WTC11 (cell line): Measurements from ENCODE around the gene TMEM120B.

ENCODE experiments used
- ATF1 ChIP-seq: sonication (generic); formaldehyde crosslinking; IDR thresholded peaks from 2 replicates; pipeline ENCODE4 v1.8.1; 2023; ENCODE audit warnings: mild to moderate bottlenecking, moderate library complexity, missing genetic modification reagents
- ATF6 ChIP-seq: sonication (generic); formaldehyde crosslinking; IDR thresholded peaks from 2 replicates; pipeline ENCODE4 v1.8.1; 2023; ENCODE audit warnings: mild to moderate bottlenecking, missing genetic modification reagents
- CREB1 ChIP-seq: sonication (generic); formaldehyde crosslinking; IDR thresholded peaks from 2 replicates; pipeline ENCODE4 v1.8.0; 2023; ENCODE audit warnings: mild to moderate bottlenecking, missing genetic modification reagents
- ESRRA ChIP-seq: sonication (generic); formaldehyde crosslinking; IDR thresholded peaks from 2 replicates; pipeline ENCODE4 v1.8.1; 2022; ENCODE audit warnings: mild to moderate bottlenecking, missing genetic modification reagents, borderline replicate concordance
- FOXJ3 ChIP-seq: sonication (generic); formaldehyde crosslinking; IDR thresholded peaks from 2 replicates; pipeline ENCODE4 v1.9.0; 2021; ENCODE audit warnings: missing genetic modification reagents, mild to moderate bottlenecking, borderline replicate concordance
- PRRX2 ChIP-seq: fragments of 250-450 bp; sonication (Bioruptor Pico); IDR thresholded peaks from 2 replicates; pipeline ENCODE4 v1.8.0; 2021; ENCODE audit warnings: mild to moderate bottlenecking
- SOX15 ChIP-seq: fragments of 250-450 bp; sonication (Bioruptor Pico); IDR thresholded peaks from 2 replicates; pipeline ENCODE4 v1.9.0; 2021; ENCODE audit warnings: mild to moderate bottlenecking
- SP1 ChIP-seq: sonication (generic); formaldehyde crosslinking; conservative IDR thresholded peaks from 2 replicates; pipeline ENCODE4 v1.8.1; 2022; ENCODE audit warnings: missing genetic modification reagents
- STAT6 ChIP-seq: sonication (generic); formaldehyde crosslinking; conservative IDR thresholded peaks from 2 replicates; pipeline ENCODE4 v1.8.1; 2023; ENCODE audit warnings: mild to moderate bottlenecking, low read depth, missing genetic modification reagents, moderate library complexity
- TF ChIP-seq, protein P1 (sequence below): fragments of 200-600 bp; IDR thresholded peaks from 2 replicates; pipeline ENCODE4 v1.8.0; 2022; ENCODE audit warnings: antibody characterized with exemption
- TF ChIP-seq, protein P2 (sequence below): sonication (generic); formaldehyde crosslinking; IDR thresholded peaks from 2 replicates; pipeline ENCODE4 v1.8.1; 2023; ENCODE audit warnings: mild to moderate bottlenecking, missing genetic modification reagents, moderate library complexity

DNA sequence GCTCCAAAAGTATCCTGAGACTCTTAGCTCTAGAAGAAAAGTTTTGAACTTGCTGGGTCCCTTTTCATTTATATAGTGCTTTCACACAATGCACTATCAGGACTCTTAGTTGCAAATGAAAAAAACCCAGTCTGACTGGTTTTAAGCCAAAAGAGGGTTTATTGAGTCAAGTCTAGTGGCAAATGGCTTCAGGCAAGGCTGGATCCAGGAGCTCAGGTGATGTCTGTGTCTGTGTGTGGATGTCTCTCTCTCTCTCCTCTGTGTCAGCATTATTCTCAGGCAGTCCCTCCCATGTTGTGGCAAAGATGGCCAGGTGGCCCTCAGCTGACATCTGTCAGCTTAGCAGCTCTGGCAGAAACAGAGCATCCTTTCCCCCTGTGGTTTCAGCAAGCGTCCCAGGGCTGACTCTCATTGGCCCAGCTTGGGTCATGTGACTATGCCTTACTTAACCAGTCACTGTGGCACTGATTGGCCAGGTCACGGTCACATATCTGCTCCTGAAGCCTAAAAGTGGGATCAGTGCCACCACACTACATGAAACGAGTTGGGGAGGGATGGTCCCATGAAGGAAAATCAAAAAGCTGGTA lies 6.2 kb downstream of the TMEM120B start:
- TF ChIP-seq SOX15 (CRISPR knock-in tag) = no peak
- TF ChIP-seq STAT6 = no peak
- TF ChIP-seq SP1 (CRISPR knock-in tag) = no peak
- TF ChIP-seq, protein P1, sequence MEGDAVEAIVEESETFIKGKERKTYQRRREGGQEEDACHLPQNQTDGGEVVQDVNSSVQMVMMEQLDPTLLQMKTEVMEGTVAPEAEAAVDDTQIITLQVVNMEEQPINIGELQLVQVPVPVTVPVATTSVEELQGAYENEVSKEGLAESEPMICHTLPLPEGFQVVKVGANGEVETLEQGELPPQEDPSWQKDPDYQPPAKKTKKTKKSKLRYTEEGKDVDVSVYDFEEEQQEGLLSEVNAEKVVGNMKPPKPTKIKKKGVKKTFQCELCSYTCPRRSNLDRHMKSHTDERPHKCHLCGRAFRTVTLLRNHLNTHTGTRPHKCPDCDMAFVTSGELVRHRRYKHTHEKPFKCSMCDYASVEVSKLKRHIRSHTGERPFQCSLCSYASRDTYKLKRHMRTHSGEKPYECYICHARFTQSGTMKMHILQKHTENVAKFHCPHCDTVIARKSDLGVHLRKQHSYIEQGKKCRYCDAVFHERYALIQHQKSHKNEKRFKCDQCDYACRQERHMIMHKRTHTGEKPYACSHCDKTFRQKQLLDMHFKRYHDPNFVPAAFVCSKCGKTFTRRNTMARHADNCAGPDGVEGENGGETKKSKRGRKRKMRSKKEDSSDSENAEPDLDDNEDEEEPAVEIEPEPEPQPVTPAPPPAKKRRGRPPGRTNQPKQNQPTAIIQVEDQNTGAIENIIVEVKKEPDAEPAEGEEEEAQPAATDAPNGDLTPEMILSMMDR = no peak
- no peak for TF ChIP-seq ESRRA (CRISPR knock-in tag)
- no peak for TF ChIP-seq CREB1 (CRISPR knock-in tag)
- TF ChIP-seq, protein P2, sequence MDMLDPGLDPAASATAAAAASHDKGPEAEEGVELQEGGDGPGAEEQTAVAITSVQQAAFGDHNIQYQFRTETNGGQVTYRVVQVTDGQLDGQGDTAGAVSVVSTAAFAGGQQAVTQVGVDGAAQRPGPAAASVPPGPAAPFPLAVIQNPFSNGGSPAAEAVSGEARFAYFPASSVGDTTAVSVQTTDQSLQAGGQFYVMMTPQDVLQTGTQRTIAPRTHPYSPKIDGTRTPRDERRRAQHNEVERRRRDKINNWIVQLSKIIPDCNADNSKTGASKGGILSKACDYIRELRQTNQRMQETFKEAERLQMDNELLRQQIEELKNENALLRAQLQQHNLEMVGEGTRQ (CRISPR knock-in tag) = peak; percentile 71
- no peak for TF ChIP-seq FOXJ3 (CRISPR knock-in tag)
- no peak for TF ChIP-seq ATF6 (CRISPR knock-in tag)
- no peak for TF ChIP-seq PRRX2 (CRISPR knock-in tag)
- TF ChIP-seq ATF1 (CRISPR knock-in tag) = no peak
